HG03575 (cell line): ENCODE results near the gene LDLRAD4.

Experiments
- ATAC-seq: cut with Tn5 transposase; IDR thresholded peaks from one replicate; pipeline ENCODE4 v1.9.1; 2021; ENCODE audit not compliant: unreplicated experiment, insufficient number of reproducible peaks, low FRiP score; ENCODE audit errors: extremely low read depth

LDLRAD4 gene

GRCh38 chr18:13425357-13426091 is 207.0 kb downstream of the LDLRAD4 start:
- ATAC-seq, result no peak

GRCh38 chr18:13427354-13427753 is 208.8 kb downstream of the LDLRAD4 start:
- ATAC-seq, result no peak

- ATAC-seq, result no peak
Observed at GRCh38 chr18:13428319-13428718, 209.8 kb downstream of the LDLRAD4 start.

GRCh38 chr18:13429016-13429415 is 210.5 kb downstream of the LDLRAD4 start:
- no peak for ATAC-seq

GRCh38 chr18:13429884-13430510 is 211.4 kb downstream of the LDLRAD4 start:
- no peak for ATAC-seq

GRCh38 chr18:13430663-13431062 is 212.1 kb downstream of the LDLRAD4 start:
- no peak for ATAC-seq

GRCh38 chr18:13431886-13432285 is 213.3 kb downstream of the LDLRAD4 start:
- ATAC-seq, result no peak

- no peak for ATAC-seq
Observed at GRCh38 chr18:13433125-13433524, 214.6 kb downstream of the LDLRAD4 start.

GRCh38 chr18:13433685-13434084 is 215.1 kb downstream of the LDLRAD4 start:
- ATAC-seq, result no peak

DNA sequence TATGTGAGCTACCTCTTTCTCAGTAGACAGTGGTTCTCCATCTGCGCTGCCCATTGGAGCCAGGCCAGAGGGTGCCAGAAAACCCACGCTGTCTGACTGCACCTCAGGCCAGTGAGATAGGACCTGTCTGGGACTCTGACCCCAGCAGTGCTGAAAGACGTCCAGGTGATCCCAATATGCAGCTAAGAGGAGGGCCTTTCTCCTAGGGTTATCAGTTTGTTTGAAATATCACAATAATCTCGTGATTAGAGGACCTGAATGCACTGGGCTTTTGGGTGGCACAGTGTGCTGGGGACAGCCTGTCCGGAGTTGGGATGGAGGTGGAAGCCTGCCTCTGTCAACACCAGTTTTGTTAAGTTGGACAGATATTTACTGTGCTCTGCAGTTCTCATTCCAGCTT is 216.3 kb downstream of the LDLRAD4 start:
- ATAC-seq, result no peak

GRCh38 chr18:13435586-13436333 is 217.2 kb downstream of the LDLRAD4 start:
- ATAC-seq, result no peak

DNA sequence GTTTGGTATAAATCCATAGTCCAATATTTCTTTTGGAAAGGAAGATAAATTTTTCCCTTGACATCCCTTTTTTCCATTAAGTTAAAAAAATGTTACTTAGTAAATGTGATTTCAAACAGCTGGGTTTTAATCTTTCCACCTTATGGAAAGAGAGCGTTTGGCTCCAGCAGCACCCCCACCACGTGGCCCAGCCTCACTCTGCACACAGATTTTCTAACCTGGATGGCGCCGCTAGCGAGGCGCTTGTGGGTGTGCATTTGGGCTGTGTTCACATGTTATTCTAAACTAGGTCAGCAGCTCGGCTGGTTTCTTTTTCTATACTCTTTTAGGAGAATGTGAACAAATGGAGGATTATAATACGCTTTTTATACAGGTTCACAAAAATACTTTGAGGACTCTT is 218.0 kb downstream of the LDLRAD4 start:
- no peak for ATAC-seq

GRCh38 chr18:13437034-13437433 is 218.5 kb downstream of the LDLRAD4 start:
- ATAC-seq, result no peak

GRCh38 chr18:13437796-13438506 is 219.4 kb downstream of the LDLRAD4 start:
- no peak for ATAC-seq

DNA sequence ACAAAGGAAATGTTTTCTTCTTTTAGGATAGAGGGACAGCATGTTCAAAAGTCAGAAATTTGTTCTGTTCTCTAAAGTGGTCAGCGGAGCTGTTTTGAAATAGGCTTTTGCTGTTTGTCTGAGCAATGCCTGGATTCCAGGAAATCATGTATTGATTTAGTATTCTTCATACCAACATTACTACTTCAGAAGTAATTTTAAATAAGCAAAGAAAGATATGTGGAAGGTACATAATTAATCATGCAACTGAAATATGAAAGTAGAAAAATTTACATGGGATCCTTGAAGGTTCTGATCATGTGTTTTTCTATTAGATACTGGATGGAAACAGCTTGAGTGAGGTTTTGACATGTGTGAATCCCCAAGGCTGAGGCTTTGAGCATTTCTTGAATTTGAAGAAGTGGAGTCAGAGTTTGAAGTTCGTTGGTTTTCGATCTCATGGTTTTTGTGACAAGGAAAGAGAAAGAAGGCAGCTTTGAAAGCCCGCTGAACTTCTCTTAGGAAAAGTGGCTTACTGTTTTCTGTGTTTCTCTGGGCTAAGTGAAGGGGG is 220.0 kb downstream of the LDLRAD4 start:
- ATAC-seq, result no peak

- no peak for ATAC-seq
Observed at GRCh38 chr18:13439461-13439860, 220.9 kb downstream of the LDLRAD4 start.

DNA sequence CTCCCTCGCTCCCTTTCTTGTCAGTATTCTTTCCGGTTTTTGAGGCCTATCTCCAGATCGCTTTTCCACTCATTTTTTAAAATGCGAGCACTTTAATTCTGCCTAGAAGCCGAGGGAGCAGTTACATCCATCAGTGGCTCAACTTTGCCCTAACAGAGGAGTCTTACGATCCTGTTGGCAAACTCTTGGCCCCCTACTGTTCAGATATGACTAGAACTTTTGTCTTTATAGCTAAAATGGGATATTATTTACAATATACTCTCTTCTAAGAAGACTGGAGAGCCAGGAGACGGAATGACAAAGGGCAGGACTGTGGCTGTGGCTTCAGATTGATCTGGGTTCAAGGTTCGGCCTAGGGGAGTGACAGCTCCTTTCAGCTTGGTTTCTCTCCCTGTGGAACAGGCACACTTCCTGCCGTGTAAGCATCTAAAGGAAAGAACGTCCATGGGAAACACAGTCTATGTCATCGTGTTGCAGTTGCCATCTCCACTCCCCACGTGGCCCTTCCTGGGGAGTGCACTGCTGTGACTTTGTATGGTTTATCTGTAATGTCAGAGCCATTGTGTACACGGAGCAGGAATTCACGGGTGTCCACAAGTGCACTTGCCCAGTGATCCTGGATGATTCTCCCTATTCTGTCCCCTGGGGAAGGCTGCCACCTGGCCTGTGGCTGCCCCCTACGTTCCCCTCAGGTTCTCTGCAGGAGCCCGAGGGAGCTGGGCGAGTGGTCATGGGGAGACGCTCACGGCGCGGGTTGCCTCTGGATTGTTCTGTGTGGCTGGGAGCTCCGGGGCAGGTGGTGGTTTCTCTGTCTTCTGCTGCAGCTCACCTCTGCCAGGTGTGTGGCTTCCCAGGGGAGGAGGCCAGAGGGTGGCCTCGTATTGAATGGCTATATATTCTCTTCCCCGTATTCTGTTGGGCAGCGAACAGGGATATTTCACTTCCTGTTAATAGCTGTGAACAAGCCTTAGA is 222.0 kb downstream of the LDLRAD4 start:
- no peak for ATAC-seq

- ATAC-seq, result no peak
Observed at GRCh38 chr18:13441736-13442135, 223.2 kb downstream of the LDLRAD4 start.
